Measurements from ENCODE around the gene TEKTIP1.

DNA sequence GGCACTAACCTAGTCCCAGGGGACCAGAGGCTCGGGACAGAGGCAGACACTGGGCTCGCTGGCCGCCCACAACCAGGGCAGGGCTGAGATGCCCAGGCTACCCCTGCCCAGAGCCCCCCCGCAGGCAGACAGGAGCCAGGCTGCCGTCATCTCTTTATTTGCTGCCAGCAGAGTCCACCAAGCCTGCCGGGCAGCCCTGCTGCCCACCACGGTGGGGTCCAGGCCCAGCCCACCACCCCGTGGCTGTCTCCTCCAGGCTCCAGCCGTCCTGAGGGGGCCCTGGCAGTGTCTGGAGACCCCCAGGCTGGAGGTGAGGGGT is 5.0 kb downstream of the TEKTIP1 start:
- TF ChIP-seq CTCF (IDR thresholded peaks at IDR 0.05; ENCODE audit: poor library complexity, severe bottlenecking) (no peak), POLR2AphosphoS5 (IDR thresholded peaks at IDR 0.05) (no peak), RAD21 (conservative IDR thresholded peaks at IDR 0.05) (no peak), TAF1 (IDR thresholded peaks at IDR 0.05; ENCODE audit: low read depth) (no peak), EZH2 (IDR thresholded peaks at IDR 0.05; ENCODE audit: borderline replicate concordance, insufficient read depth, low read length, poor library complexity, severe bottlenecking) (no peak), EP300 (conservative IDR thresholded peaks at IDR 0.05; ENCODE audit: poor library complexity, severe bottlenecking) (no peak), MXI1 (conservative IDR thresholded peaks at IDR 0.05; ENCODE audit: poor library complexity, severe bottlenecking) (no peak), SMC3 (conservative IDR thresholded peaks at IDR 0.05; ENCODE audit: poor library complexity) (no peak)
- TF ChIP-seq, protein P1, sequence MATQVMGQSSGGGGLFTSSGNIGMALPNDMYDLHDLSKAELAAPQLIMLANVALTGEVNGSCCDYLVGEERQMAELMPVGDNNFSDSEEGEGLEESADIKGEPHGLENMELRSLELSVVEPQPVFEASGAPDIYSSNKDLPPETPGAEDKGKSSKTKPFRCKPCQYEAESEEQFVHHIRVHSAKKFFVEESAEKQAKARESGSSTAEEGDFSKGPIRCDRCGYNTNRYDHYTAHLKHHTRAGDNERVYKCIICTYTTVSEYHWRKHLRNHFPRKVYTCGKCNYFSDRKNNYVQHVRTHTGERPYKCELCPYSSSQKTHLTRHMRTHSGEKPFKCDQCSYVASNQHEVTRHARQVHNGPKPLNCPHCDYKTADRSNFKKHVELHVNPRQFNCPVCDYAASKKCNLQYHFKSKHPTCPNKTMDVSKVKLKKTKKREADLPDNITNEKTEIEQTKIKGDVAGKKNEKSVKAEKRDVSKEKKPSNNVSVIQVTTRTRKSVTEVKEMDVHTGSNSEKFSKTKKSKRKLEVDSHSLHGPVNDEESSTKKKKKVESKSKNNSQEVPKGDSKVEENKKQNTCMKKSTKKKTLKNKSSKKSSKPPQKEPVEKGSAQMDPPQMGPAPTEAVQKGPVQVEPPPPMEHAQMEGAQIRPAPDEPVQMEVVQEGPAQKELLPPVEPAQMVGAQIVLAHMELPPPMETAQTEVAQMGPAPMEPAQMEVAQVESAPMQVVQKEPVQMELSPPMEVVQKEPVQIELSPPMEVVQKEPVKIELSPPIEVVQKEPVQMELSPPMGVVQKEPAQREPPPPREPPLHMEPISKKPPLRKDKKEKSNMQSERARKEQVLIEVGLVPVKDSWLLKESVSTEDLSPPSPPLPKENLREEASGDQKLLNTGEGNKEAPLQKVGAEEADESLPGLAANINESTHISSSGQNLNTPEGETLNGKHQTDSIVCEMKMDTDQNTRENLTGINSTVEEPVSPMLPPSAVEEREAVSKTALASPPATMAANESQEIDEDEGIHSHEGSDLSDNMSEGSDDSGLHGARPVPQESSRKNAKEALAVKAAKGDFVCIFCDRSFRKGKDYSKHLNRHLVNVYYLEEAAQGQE (IDR thresholded peaks at IDR 0.05; ENCODE audit: borderline replicate concordance): no peak

All from neural cell (in vitro differentiated cells).